ENCODE data around the gene SPTB.

Gene SPTB

GRCh38 chr14:64745511-64746091 is 134.1 kb downstream of the SPTB start:
- DNase-seq, result no peak

DNA sequence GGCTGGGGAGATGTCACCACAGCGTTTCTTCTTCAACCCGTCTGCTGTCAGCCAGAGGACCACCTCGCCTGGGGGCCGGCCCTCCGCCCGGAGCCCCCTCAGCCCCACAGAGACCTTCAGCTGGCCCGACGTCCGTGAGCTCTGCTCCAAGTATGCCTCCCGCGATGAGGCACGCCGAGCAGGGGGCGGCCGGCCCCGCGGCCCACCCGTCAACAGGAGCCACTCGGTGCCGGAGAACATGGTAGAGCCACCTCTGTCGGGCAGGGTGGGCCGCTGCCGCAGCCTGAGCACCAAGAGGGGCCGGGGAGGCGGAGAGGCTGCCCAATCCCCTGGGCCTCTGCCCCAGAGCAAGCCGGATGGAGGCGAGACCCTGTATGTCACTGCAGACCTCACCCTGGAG is 136.6 kb downstream of the SPTB start:
- no peak for DNase-seq

DNA sequence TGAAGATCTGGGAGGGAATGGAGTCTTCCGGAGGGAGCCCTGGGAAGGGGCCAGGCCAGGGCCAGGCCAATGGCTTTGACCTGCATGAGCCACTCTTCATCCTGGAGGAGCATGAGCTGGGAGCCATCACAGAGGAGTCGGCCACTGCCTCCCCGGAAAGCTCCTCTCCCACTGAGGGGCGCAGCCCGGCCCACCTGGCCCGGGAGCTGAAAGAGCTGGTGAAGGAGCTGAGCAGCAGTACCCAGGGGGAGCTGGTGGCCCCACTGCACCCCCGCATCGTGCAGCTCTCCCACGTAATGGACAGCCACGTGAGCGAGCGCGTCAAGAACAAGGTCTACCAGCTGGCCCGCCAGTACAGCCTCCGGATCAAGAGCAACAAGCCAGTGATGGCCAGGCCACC is 137.7 kb downstream of the SPTB start:
- DNase-seq, result no peak

GRCh38 chr14:64741200-64741599 is 138.5 kb downstream of the SPTB start:
- no peak for DNase-seq

DNA sequence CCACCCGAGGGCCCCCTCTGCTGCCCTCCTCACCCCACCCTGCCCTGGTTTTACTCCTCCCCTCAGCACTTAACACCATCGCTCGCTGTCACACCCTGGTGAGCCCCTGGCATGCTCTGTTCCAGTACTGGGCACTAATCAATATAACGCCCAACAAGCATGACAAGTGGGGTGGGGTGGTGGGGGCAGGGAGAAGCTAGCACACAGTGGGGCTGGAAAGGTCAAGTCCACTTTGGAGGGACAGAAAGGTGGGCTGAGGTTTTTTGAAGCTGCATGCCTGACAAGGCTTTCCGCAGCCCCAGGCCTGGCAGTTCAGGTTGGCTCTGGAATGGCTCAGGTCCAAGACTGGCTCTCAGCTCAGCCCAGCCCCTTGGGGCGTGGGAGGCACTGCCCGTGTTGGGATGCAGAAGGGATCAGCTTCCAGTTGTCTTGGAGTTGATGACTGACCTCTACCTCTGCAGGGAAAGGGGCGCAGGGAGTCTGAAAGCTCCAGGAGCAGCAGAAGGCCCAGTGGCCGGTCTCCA is 141.4 kb downstream of the SPTB start:
- DNase-seq, result no peak

DNA sequence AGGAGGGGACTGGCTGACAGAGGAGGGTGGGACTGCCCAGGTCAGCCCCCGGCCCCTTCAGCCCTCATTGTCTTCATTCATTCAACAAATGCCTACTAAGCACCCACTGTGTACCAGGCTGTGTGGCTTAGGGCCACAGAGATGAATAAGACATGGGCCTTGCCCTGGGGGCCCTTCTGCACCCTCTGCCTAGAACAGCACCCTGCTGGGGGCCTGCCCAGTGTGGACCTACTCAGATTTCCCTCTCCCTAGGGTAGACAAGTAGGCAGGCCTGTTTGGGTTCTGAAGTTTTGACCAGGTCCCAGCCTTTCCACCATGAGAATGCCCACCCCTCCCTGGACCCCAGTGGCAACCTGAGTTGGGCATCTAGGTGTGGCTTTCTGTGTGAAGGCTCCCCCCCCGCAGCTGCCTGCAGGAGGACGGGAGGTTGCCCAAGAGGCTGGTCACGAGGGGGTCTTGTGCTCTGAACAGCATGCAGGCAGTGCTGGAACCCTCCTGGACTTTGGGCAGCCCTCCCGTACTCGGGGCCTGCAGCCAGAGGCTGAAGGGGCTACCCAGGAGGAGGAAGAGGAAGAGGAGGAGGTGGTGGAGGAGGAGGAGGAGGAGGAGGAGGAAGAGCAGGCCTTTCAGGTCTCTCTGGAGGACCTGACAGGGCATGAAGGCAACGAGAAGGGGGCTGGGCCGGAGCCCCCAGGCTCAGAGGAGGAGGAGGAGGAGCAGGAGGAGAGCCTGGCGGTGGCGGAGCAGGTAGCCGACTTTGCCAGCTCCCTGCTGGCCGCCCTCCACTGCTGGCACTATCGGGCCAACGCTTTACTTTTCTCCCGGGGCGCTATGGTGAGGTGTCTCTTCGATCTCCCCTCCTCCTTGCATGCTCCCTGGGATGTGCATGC is 142.1 kb downstream of the SPTB start:
- DNase-seq, result no peak

GRCh38 chr14:64736271-64737169 is 143.2 kb downstream of the SPTB start:
- DNase-seq, result no peak

- no peak for DNase-seq
Measured at GRCh38 chr14:64734990-64735389, 144.7 kb downstream of the SPTB start.

- no peak for DNase-seq
Measured at GRCh38 chr14:64733899-64734298, 145.8 kb downstream of the SPTB start.

- DNase-seq, result no peak
Measured at GRCh38 chr14:64733321-64733720, 146.4 kb downstream of the SPTB start.

DNA sequence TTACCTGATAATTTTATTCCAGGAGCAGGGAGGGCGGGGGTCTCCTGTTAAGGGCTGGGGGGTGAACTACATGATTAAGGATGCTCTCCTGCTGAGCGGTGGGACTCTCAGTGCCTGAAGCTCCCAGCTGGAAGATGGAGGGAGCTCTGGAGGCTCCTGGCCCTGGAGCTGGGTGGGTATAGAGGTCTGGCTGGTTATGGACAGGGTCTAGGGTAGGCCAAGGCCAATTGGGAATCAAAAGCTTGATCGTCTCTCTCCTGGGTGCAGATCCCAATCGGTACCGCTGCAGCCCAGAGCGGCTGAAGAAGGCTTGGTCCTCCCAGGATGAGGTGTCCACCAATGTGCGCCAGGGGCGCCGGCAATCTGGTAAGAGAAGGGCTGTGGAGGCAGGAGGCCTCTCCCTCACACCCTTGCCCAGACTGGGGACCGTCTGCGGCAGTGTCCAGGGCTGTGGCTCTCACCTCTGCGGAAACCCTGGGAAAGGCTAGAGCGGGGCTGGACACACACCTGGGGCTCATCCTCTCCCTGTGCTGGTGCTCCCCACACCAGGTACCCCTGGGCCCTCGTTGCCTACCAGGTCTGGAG is 147.1 kb downstream of the SPTB start:
- DNase-seq, result no peak

GRCh38 chr14:64732066-64732465 is 147.6 kb downstream of the SPTB start:
- no peak for DNase-seq

GRCh38 chr14:64731141-64731581 is 148.5 kb downstream of the SPTB start:
- no peak for DNase-seq

GRCh38 chr14:64730681-64731080 is 149.0 kb downstream of the SPTB start:
- DNase-seq, result no peak

DNA sequence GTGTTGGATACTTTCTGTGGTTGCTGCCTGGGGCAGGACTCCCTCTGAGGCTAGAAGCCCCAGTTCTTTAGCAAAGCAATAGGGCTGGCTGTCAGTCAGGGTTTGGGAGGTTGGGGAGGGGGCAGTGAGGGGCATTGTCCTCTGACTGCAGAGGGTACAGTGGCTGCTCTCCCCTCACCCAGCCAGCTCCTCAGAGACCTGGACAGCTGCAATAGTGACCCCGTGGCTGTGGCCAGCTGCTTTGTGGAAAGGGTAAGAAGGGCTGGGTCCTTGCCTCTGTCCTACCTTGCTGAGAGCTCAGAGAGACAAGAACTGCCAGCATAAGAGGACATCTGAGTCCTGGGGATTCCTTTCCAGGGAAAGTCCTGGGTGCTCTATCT is 149.7 kb downstream of the SPTB start:
- no peak for DNase-seq

DNA sequence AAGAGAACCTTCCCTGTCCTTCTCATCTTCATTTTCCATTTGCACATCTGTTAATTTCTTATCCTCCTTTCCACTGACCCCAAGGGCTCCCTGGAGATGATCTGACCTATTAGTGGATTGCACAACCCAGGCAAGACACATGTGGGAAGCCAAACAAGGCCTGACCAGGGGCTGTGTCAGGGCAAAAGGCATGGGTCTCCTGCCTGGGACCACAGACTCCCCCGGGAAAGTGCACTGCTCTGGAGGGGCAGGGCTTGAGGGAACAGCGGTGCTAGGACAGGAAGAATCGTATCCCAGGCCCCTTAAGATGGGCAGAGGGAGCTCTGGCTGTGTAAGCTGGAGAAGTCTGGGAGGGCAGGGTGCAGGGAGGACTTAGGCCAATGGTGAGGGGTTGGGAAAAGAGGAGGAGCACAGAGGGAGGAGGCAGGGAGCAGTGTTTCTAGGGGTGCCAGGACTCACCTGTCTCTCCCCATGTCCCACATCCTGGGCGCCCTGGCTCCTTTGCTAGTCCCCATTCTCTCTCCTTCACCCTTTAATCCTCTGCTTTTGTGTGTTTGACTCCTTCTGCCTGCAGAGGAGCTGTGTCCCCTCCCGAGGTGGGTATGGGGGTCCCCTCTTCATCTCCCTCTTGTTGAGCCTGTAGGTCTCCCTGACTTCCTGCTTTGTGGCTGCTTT is 150.2 kb downstream of the SPTB start:
- DNase-seq, result no peak

GRCh38 chr14:64728856-64729255 is 150.9 kb downstream of the SPTB start:
- no peak for DNase-seq

- no peak for DNase-seq
Measured at GRCh38 chr14:64728106-64728505, 151.6 kb downstream of the SPTB start.

GRCh38 chr14:64727551-64728071 is 152.1 kb downstream of the SPTB start:
- no peak for DNase-seq

GRCh38 chr14:64726585-64726890 is 153.2 kb downstream of the SPTB start:
- DNase-seq, result no peak

DNA sequence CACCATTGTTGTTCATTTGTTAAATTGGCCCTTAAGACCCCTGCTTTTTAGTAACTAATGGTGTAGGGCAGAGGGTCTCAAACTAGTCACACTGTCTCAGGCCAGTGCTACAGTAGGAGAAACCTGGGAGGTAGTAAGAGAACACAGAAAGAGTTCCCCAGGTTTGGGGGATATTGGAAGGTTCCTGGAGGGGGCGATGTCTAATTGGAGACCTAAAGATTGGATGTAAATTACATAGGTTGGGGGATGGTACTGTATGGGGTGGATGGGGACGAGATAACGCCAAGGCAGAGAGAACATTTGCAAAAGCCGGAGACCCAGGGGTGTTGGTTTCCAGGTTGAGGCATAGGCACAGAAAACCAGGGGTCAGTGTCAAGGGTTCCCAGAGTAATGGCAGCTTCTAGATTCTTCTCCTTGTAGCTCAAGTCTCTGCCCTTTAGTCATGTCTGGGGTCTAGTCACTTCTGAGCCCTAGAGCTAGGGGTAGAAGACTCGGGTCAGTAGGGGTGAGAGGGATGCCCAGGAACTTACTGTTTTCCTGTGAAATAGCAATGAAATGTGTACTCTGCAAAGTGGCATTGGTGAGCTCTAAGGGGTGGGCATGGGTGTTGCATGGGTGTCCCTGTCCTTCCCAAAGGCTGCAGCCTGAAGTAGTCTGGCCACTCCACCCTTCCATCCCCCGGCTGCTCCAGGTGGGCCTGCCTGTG is 153.7 kb downstream of the SPTB start:
- no peak for DNase-seq

Measured in OCI-M1 (cell line).